Measurements from ENCODE around the gene CDC42BPB.

GRCh38 chr14:102983496-102983895, 73.9 kb downstream of the CDC42BPB start:
- TF ChIP-seq CTCF (conservative IDR thresholded peaks at IDR 0.05 in 1 of 2, IDR thresholded peaks at IDR 0.05 in 1 of 2; ENCODE audit: low read depth in 1 of 2, low read length in 2 of 2) (no peak), EZH2 (IDR thresholded peaks at IDR 0.05; ENCODE audit: low read length, missing control alignments) (no peak)

Measured in fibroblast of lung (primary cell).